Osteoblast (primary cell): ENCODE data around the gene EDN2. TPM values are rescaled to one million over a fixed set of nuclear protein-coding genes. Genes with fewer than 3 reads are reported as not detected.

Experiments used
- DNase-seq: peaks from one replicate; pipeline ENCODE4 v3.0.0; 2011; ENCODE audit warnings: low spot score, mixed read lengths; ENCODE audit not compliant: insufficient read length; ENCODE audit errors: missing footprints
- H2AFZ ChIP-seq: 2 replicates; pipeline ENCODE4 v1.6.0; 2011; ENCODE audit warnings: mild to moderate bottlenecking, low read length
- H3K27ac ChIP-seq: 2 replicates; pipeline ENCODE4 v1.5.1; 2011; ENCODE audit warnings: mild to moderate bottlenecking, low read depth, low read length, moderate library complexity
- H3K27me3 ChIP-seq: 2 replicates; pipeline ENCODE4 v1.6.0; 2012; ENCODE audit warnings: mild to moderate bottlenecking, control low read depth, inconsistent platforms, low read length, moderate library complexity; ENCODE audit not compliant: insufficient read depth
- H3K36me3 ChIP-seq: 2 replicates; pipeline ENCODE4 v1.5.1; 2011; ENCODE audit warnings: mild to moderate bottlenecking, low read length, control low read depth, moderate library complexity; ENCODE audit not compliant: insufficient read depth
- H3K4me1 ChIP-seq: 2 replicates; pipeline ENCODE4 v1.5.1; 2011; ENCODE audit warnings: mild to moderate bottlenecking, low read length, control low read depth, moderate library complexity; ENCODE audit not compliant: insufficient read depth
- H3K4me2 ChIP-seq: 2 replicates; pipeline ENCODE4 v1.6.0; 2011; ENCODE audit warnings: mild to moderate bottlenecking, low read length; ENCODE audit not compliant: insufficient read depth
- H3K4me3 ChIP-seq: fragments of 200-600 bp; sonication (generic); 3 replicates; pipeline ENCODE4 v1.5.1; 2012; ENCODE audit warnings: mild to moderate bottlenecking, low read length, inconsistent platforms; ENCODE audit not compliant: insufficient read depth
- H3K79me2 ChIP-seq: 2 replicates; pipeline ENCODE4 v1.6.0; 2012; ENCODE audit warnings: mild to moderate bottlenecking, low read length, control low read depth, inconsistent platforms; ENCODE audit not compliant: insufficient read depth
- H3K9me3 ChIP-seq: 2 replicates; pipeline ENCODE4 v1.5.1; 2011; ENCODE audit warnings: low read depth, low read length, control low read depth
- H4K20me1 ChIP-seq: 2 replicates; pipeline ENCODE4 v1.6.0; 2012; ENCODE audit warnings: mild to moderate bottlenecking, low read length, control low read depth; ENCODE audit not compliant: insufficient read depth
- CTCF ChIP-seq: IDR thresholded peaks from 2 replicates; pipeline ENCODE4 v1.5.1; 2011; ENCODE audit warnings: mild to moderate bottlenecking, low read depth, low read length, moderate library complexity; ENCODE audit errors: extremely low read depth
- total RNA-seq: library from RNA; depleted of rRNA; stranded (reverse); fragments of >200 nt; gene quantifications from 2 replicates; pipeline ENCODE4 v1.2.3, GENCODE V29; 2012

Gene EDN2
- total RNA-seq, 1 donor, result not detected

- no peaks in the 10 kb centered on the region for H3K27me3 ChIP-seq
- no peak for TF ChIP-seq CTCF
- H3K9me3 ChIP-seq, result no peaks in the 10 kb centered on the region
- no peaks in the 10 kb centered on the region for H3K79me2 ChIP-seq
- H3K36me3 ChIP-seq, result no peaks in the 10 kb centered on the region
- no peak for DNase-seq
- peaks cover 28% of the 10 kb centered on the region for H3K4me1 ChIP-seq
- H4K20me1 ChIP-seq, result no peaks in the 10 kb centered on the region
- no peak overlapping the region for H3K27ac ChIP-seq
- H2AFZ ChIP-seq, result no peak overlapping the region
- H3K4me2 ChIP-seq, result no peak overlapping the region
- no peak overlapping the region for H3K4me3 ChIP-seq
Observed at GRCh38 chr1:41497056-41497440, 12.6 kb upstream of the EDN2 start.

GRCh38 chr1:41496080-41497055 lies 11.9 kb upstream of the EDN2 start:
- H3K27ac ChIP-seq, result no peak overlapping the region
- H2AFZ ChIP-seq, result peak overlapping the region; percentile 68
- H3K79me2 ChIP-seq, result no peaks in the 10 kb centered on the region
- H4K20me1 ChIP-seq, result no peaks in the 10 kb centered on the region
- no peak for TF ChIP-seq CTCF
- peak overlapping the region; percentile 78 for H3K4me2 ChIP-seq
- H3K36me3 ChIP-seq, result no peaks in the 10 kb centered on the region
- no peaks in the 10 kb centered on the region for H3K9me3 ChIP-seq
- H3K4me1 ChIP-seq, result peaks cover 28% of the 10 kb centered on the region
- H3K4me3 ChIP-seq, result peak overlapping the region; percentile 66
- H3K27me3 ChIP-seq, result no peaks in the 10 kb centered on the region
- peak; percentile 98 for DNase-seq

- Histone ChIP-seq H3K4me1 (peaks cover 23% of the 10 kb centered on the region), H2AFZ (peak overlapping the region; percentile 31), H3K4me2 (peak overlapping the region; percentile 78), H3K4me3 (no peak overlapping the region), H3K36me3 (no peaks in the 10 kb centered on the region), H3K9me3 (no peaks in the 10 kb centered on the region), H3K27me3 (no peaks in the 10 kb centered on the region), H3K27ac (no peak overlapping the region), H4K20me1 (no peaks in the 10 kb centered on the region), H3K79me2 (no peaks in the 10 kb centered on the region)
- TF ChIP-seq CTCF, result peak; percentile 28
- no peak for DNase-seq
Observed at GRCh38 chr1:41495210-41495948, 10.9 kb upstream of the EDN2 start.
